ENCODE data around the gene POLA1.

The POLA1 gene

GRCh38 chrX:24692305-24692704 lies 1.4 kb upstream of the POLA1 start:
- no peak for FAIRE-seq

- no peak for FAIRE-seq
Measured at GRCh38 chrX:24694825-24695224, 1.1 kb downstream of the POLA1 start.

GRCh38 chrX:24696294-24696693 lies 2.6 kb downstream of the POLA1 start:
- FAIRE-seq, result no peak

- no peak for FAIRE-seq
Measured at GRCh38 chrX:24702362-24703184, 8.9 kb downstream of the POLA1 start.

- FAIRE-seq, result no peak
Measured at GRCh38 chrX:24703185-24703494, 9.4 kb downstream of the POLA1 start.

- no peak for FAIRE-seq
Measured at GRCh38 chrX:24718771-24719170, 25.1 kb downstream of the POLA1 start.

- no peak for FAIRE-seq
Measured at GRCh38 chrX:24720036-24720435, 26.3 kb downstream of the POLA1 start.

- no peak for FAIRE-seq
Measured at GRCh38 chrX:24728530-24728929, 34.8 kb downstream of the POLA1 start.

GRCh38 chrX:24732766-24733500 lies 39.2 kb downstream of the POLA1 start:
- FAIRE-seq, result no peak

- no peak for FAIRE-seq
Measured at GRCh38 chrX:24741330-24741729, 47.6 kb downstream of the POLA1 start.

GRCh38 chrX:24748196-24748595 lies 54.5 kb downstream of the POLA1 start:
- FAIRE-seq, result no peak

GRCh38 chrX:24759786-24760185 lies 66.1 kb downstream of the POLA1 start:
- no peak for FAIRE-seq

- no peak for FAIRE-seq
Measured at GRCh38 chrX:24760363-24761000, 66.8 kb downstream of the POLA1 start.

GRCh38 chrX:24761306-24761705 lies 67.6 kb downstream of the POLA1 start:
- no peak for FAIRE-seq

GRCh38 chrX:24763989-24764388 lies 70.3 kb downstream of the POLA1 start:
- FAIRE-seq, result no peak

- no peak for FAIRE-seq
Measured at GRCh38 chrX:24767557-24767956, 73.8 kb downstream of the POLA1 start.

- FAIRE-seq, result no peak
Measured at GRCh38 chrX:24768556-24768955, 74.8 kb downstream of the POLA1 start.

GRCh38 chrX:24774650-24775049 lies 80.9 kb downstream of the POLA1 start:
- no peak for FAIRE-seq

- FAIRE-seq, result no peak
Measured at GRCh38 chrX:24775891-24776290, 82.2 kb downstream of the POLA1 start.

- FAIRE-seq, result no peak
Measured at GRCh38 chrX:24777660-24778059, 83.9 kb downstream of the POLA1 start.

GRCh38 chrX:24782011-24782410 lies 88.3 kb downstream of the POLA1 start:
- FAIRE-seq, result no peak

GRCh38 chrX:24789047-24789446 lies 95.3 kb downstream of the POLA1 start:
- FAIRE-seq, result no peak

- no peak for FAIRE-seq
Measured at GRCh38 chrX:24790166-24790565, 96.4 kb downstream of the POLA1 start.

GRCh38 chrX:24796204-24796603 lies 102.5 kb downstream of the POLA1 start:
- FAIRE-seq, result no peak

Measured in G401.6 (cell line).